T-helper 2 cell treated with Interferon-gamma antibody and Interleukin-4, amounts not matched to agents 5 μg/mL and 100 μg/mL, for 36 hours (primary cell): ENCODE results near the gene TFDP1.

ENCODE experiments used
- DNase-seq: peaks from one replicate; pipeline ENCODE4 v3.0.0; 2021; ENCODE audit warnings: low spot score
- H3K27ac Mint-ChIP-seq: one replicate; pipeline ENCODE4 v1.8.0; 2021; ENCODE audit warnings: mild to moderate bottlenecking, mixed read lengths
- H3K27me3 Mint-ChIP-seq: one replicate; pipeline ENCODE4 v1.8.0; 2021; ENCODE audit warnings: low read depth, mixed read lengths
- H3K36me3 Mint-ChIP-seq: one replicate; pipeline ENCODE4 v1.8.0; 2021; ENCODE audit warnings: low read depth, mixed read lengths
- H3K4me1 Mint-ChIP-seq: one replicate; pipeline ENCODE4 v1.8.0; 2021; ENCODE audit warnings: low read depth, mixed read lengths
- H3K4me3 Mint-ChIP-seq: one replicate; pipeline ENCODE4 v1.8.0; 2022; ENCODE audit warnings: mild to moderate bottlenecking, moderate library complexity, mixed read lengths
- H3K9me3 Mint-ChIP-seq: one replicate; pipeline ENCODE4 v1.8.0; 2021; ENCODE audit warnings: mixed read lengths

The TFDP1 gene

DNA sequence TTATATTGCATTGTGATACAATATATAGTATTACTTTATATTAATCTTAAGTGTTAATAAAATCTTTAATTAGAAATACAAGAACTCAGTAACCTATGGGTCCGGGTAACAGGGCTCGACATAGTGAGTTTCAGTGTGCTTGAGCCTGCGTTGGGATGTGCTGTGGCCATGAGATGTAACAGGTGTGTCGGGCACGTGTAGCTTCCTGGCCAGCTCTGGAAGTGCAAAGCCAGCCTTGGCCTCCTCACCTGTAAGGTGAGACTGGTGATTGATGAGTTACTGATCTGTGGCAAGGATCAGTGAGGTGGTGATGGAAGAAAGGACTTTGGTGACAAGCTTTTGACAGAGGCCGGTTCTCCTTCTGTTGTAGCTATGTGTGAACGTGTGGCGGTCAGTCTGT lies 54.3 kb downstream of the TFDP1 start:
- DNase-seq, result no peak
- H3K4me1 Mint-ChIP-seq, result peaks cover 4% of the 10 kb centered on the region
- no peak overlapping the region for H3K4me3 Mint-ChIP-seq
- peaks cover 67% of the 10 kb centered on the region for H3K36me3 Mint-ChIP-seq
- no peaks in the 10 kb centered on the region for H3K9me3 Mint-ChIP-seq
- no peak overlapping the region for H3K27ac Mint-ChIP-seq
- H3K27me3 Mint-ChIP-seq, result no peaks in the 10 kb centered on the region

DNA sequence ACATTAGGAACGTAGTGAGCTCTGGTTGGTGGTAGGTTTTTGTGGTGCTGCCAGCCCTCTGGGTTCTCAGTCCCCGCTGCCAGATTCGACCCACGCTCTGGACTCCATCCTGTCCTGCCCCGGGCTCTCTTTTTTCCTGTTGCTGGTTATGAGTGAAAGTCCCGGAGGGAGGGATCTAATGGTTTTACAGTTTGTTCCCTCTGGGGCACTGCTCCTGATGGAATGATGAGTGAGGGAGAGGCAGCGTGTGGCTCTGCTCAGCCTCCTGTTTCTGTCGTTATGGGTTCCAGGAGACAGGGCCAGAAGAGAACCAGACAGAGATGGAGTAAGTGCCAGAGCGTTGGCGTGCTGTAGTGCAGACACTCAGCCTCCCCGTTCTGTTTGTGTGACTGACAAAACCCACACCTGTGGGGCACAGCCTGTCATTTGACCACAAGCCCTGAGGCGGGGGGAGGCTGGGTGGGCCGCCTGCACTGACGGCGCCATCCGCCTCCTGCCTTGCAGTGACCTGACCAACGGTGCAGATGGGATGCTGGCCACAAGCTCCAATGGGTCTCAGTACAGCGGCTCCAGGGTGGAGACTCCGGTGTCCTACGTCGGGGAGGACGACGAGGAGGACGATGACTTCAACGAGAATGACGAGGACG lies 55.2 kb downstream of the TFDP1 start:
- H3K36me3 Mint-ChIP-seq, result peaks cover 58% of the 10 kb centered on the region
- no peaks in the 10 kb centered on the region for H3K9me3 Mint-ChIP-seq
- no peak for DNase-seq
- H3K4me1 Mint-ChIP-seq, result no peaks in the 10 kb centered on the region
- no peak overlapping the region for H3K4me3 Mint-ChIP-seq
- no peaks in the 10 kb centered on the region for H3K27me3 Mint-ChIP-seq
- no peak overlapping the region for H3K27ac Mint-ChIP-seq

DNA sequence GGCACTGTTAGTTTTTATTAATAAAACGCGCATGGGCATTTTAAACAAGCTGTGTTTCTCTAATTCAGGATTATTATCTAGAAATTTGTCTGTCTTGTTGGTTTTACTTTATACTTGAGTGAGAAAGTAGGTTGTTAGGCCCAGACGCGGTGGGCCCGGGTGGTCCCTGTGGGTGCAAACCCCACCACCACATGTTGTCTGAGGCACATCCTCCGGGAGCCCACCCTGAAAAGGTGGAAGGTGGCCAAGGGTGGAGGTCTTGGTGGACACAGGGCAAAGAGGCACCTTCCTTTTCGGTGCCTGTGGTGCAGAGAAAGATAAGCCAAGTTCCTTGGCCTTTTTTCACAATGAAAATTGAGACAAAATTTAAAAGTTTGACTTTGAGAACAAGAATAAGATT lies 56.9 kb downstream of the TFDP1 start:
- Mint-ChIP-seq H3K36me3 (peaks cover 49% of the 10 kb centered on the region), H3K27ac (no peak overlapping the region), H3K9me3 (no peaks in the 10 kb centered on the region)

DNA sequence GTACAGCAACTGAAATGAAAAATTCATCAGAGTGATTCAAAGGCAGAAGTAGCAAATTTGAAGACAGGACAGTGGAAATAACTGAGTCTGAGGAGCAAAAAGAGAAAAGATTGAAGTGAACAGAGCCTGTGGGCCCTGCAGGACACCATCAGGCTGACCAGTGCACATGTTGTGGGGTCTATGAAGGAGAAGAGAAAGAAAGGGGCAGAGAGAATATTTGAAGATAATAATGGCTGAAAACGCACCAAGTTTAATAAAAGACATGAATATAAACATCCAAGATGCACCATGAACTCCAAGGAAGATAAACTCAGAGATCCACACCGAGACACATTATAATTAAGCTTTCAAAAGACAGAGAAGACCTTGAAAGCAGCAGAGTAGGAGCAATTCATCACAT lies 58.0 kb downstream of the TFDP1 start:
- Mint-ChIP-seq H3K9me3 (no peaks in the 10 kb centered on the region), H3K4me3 (no peak overlapping the region), H3K27ac (no peak overlapping the region), H3K36me3 (peaks cover 42% of the 10 kb centered on the region), H3K4me1 (peaks cover 9% of the 10 kb centered on the region), H3K27me3 (no peaks in the 10 kb centered on the region)
- no peak for DNase-seq

More for the DNA sequence above, 56.9 kb downstream of the TFDP1 start:
- H3K27me3 Mint-ChIP-seq, result no peaks in the 10 kb centered on the region
- H3K4me3 Mint-ChIP-seq, result no peak overlapping the region
- peaks cover 6% of the 10 kb centered on the region for H3K4me1 Mint-ChIP-seq
- no peak for DNase-seq

DNA sequence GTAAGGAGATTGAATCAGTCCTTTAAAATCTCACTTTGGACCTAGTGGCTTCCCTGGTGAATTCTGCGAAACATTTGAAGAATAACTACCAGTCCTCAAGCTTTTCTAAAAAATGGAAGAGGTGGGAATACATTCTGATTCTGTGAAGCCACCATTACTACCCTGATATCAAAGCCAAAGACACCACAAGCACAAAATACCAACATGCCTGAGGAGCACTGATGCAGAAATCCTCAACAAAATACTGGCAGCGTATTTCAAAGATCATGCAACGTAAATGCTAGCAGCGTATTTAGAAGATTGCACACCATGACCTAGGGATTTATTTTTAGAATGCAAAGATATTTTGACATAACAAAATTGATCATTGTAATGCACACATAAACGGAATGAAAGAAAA lies 59.0 kb downstream of the TFDP1 start:
- H3K27ac Mint-ChIP-seq, result no peak overlapping the region
- peaks cover 9% of the 10 kb centered on the region for H3K4me1 Mint-ChIP-seq
- no peaks in the 10 kb centered on the region for H3K9me3 Mint-ChIP-seq
- no peak overlapping the region for H3K4me3 Mint-ChIP-seq
- DNase-seq, result no peak
- peaks cover 34% of the 10 kb centered on the region for H3K36me3 Mint-ChIP-seq
- no peaks in the 10 kb centered on the region for H3K27me3 Mint-ChIP-seq

DNA sequence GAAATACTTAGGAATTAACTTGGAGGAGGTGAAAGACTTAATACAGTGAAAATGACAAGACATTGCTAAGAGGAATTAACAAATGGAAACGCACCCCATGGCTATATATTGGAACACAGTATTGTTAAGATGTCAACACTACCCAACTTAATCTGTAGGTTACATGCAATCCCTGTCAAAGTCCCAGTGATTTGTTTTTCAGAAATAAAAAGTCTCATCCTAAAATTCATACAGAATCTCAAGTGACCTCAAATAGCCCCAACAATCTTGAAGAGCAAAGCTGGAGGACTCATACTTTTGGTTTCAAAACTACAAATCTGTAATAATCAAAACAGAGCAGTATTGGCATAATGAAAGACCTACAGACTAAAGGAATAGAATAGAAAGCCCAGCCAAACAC lies 60.2 kb downstream of the TFDP1 start:
- no peaks in the 10 kb centered on the region for H3K9me3 Mint-ChIP-seq
- DNase-seq, result no peak
- H3K4me3 Mint-ChIP-seq, result no peak overlapping the region
- peaks cover 27% of the 10 kb centered on the region for H3K36me3 Mint-ChIP-seq
- H3K4me1 Mint-ChIP-seq, result peaks cover 9% of the 10 kb centered on the region
- no peak overlapping the region for H3K27ac Mint-ChIP-seq
- no peaks in the 10 kb centered on the region for H3K27me3 Mint-ChIP-seq

DNA sequence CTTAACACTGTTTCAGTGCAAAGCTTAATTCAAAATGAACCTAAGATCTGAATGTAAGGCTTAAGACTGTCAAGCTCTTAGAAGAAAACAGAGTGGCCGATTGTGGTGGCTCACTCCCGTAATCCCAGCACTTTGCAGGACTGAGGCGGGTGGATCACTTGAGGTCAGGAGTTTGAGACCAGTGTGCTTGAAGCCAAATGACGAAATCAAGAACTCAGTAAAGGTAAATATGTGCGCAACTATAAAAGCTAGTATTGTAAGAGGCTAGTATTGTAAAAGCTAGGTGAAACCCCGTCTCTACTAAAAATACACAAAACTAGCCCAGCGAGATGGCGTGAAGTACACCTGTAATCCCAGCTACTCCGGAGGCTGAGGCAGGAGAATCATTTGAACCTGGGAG lies 60.8 kb downstream of the TFDP1 start:
- H3K4me1 Mint-ChIP-seq, result peaks cover 9% of the 10 kb centered on the region
- peaks cover 22% of the 10 kb centered on the region for H3K36me3 Mint-ChIP-seq
- H3K9me3 Mint-ChIP-seq, result no peaks in the 10 kb centered on the region
- no peak for DNase-seq
- H3K27ac Mint-ChIP-seq, result no peak overlapping the region
- no peaks in the 10 kb centered on the region for H3K27me3 Mint-ChIP-seq
- no peak overlapping the region for H3K4me3 Mint-ChIP-seq

DNA sequence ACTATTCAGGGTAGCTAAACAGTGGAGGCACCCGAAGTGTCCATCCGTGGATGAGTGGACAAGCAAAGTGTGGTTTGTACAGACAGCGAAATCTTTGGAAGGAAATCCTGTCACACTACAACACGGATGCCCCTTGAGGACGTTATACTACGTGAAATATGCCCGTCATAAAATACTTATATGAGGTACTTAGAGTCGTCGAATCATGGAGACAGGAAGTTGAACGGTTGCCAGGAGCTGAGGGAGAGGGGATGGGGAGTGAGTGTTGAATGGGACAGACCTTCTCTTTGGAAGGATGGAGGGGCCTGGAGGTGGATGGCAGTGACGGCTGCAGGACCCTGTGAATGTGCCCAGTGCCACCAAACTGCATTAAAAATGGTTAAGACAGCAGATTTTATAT lies 61.8 kb downstream of the TFDP1 start:
- H3K4me3 Mint-ChIP-seq, result no peak overlapping the region

DNA sequence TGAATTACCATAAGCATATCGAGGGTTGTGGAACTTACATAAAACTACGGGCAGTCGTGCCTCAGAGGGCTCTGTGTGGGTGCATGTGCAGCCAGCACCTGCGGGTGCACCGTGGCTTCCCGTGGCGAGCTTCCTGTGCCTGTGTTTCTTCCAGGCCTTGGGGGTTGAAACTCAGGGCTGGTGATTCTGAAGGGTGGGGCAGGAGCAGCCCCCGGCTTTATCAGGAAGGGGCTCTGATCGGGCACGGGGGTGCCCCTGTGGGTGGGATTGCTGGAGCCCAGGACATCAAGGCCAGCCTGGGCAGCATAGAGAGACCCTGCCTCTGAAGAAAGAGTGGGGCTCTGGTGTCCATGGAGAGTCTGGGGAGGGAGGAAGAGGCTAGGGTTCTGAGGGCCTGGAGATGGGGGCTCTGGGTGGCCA lies 62.4 kb downstream of the TFDP1 start:
- Mint-ChIP-seq H3K27ac (no peak overlapping the region), H3K4me3 (no peak overlapping the region)
- no peak for DNase-seq

More for the DNA sequence above, 61.8 kb downstream of the TFDP1 start:
- peaks cover 9% of the 10 kb centered on the region for H3K4me1 Mint-ChIP-seq
- no peak for DNase-seq
- H3K36me3 Mint-ChIP-seq, result peaks cover 14% of the 10 kb centered on the region
- H3K27ac Mint-ChIP-seq, result no peak overlapping the region
- H3K9me3 Mint-ChIP-seq, result no peaks in the 10 kb centered on the region
- H3K27me3 Mint-ChIP-seq, result no peaks in the 10 kb centered on the region

DNA sequence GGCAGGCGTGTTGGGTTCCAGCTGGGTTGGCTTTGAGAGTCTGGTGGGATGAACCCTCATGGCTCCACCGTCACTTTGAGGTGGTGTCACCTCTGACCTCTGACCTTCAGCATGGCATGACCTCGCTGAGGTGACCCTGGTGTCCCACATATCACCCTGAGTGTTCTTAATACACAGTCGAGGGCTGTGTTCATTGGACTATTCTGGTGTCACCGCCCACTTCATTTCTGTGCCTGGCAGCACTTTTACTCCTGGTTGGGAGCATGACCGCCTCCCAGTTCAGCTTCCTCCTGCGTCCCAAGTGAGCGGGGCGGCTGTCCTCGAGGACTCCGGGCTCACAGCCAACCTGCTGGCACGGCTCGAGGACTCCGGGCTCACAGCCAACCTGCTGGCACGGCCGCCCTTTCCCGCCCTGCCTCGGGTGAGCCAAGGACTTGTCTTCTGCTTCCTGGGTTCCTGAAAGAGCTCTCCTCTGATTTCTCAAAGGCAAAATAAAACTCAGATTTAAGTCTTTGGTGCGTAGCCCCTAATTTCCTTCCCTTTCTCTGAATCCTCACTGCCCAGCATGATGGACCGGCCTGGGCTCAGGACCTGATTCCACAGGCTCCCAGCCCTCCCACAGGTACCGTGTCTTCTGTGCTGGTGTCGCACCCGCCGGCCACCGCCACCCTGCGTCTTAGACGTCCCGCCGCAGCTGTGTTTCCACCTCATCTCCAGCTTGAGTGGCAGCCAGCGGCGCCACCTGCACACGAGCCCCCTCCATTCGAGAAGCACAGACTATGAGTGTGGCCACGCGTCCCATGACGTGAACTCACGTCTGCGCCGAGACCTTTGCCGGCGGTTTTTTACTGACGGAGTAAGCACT lies 63.0 kb downstream of the TFDP1 start:
- H3K9me3 Mint-ChIP-seq, result no peaks in the 10 kb centered on the region
- peaks cover 4% of the 10 kb centered on the region for H3K36me3 Mint-ChIP-seq
- H3K4me1 Mint-ChIP-seq, result peaks cover 9% of the 10 kb centered on the region
- H3K27ac Mint-ChIP-seq, result no peak overlapping the region
- no peak for DNase-seq
- no peaks in the 10 kb centered on the region for H3K27me3 Mint-ChIP-seq
- H3K4me3 Mint-ChIP-seq, result no peak overlapping the region

More for the DNA sequence above, 62.4 kb downstream of the TFDP1 start:
- no peaks in the 10 kb centered on the region for H3K27me3 Mint-ChIP-seq
- H3K9me3 Mint-ChIP-seq, result no peaks in the 10 kb centered on the region
- H3K36me3 Mint-ChIP-seq, result peaks cover 10% of the 10 kb centered on the region
- H3K4me1 Mint-ChIP-seq, result peaks cover 9% of the 10 kb centered on the region

DNA sequence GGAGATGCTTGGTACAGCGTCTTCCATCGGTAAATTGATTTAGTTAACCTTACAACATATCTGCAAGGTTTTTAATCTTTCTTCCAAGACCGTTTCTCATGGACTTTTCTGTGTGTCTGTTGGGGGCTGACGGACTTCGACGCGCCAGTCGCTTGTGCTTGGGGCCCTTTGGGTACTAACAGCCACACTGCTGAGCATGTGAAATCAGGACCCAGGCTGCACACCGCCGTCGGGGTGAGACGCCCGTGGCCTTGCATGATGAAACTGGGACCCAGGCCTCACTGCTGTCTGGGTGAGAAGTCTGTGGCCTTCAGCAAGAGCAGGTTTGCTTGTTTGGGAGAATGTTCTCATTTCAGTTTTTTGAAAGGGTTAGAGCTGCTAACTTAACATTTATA lies 63.7 kb downstream of the TFDP1 start:
- Mint-ChIP-seq H3K36me3 (no peaks in the 10 kb centered on the region), H3K27me3 (no peaks in the 10 kb centered on the region)

DNA sequence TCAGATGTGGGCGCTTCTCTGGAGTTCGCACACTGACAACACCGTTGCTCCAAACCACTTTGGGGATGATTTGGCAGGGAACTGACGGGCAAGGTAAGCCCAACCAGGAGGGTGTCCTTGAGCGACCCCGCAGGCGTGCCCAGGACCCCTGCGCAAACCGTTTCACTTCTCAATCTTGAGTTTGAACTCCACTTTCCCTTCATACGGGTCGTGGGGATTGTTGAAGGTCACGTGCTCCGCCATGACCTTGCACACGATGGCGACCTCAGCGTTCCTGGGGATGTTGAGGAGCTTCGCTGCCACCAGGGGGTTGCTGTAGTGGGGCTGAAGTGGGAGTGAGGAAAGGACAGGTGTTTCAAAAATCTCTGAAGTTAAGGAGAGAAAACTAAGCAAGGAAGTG lies 64.7 kb downstream of the TFDP1 start:
- no peaks in the 10 kb centered on the region for H3K36me3 Mint-ChIP-seq
- no peak for DNase-seq

More for the DNA sequence above, 63.7 kb downstream of the TFDP1 start:
- Mint-ChIP-seq H3K4me1 (peaks cover 9% of the 10 kb centered on the region), H3K27ac (no peak overlapping the region), H3K4me3 (no peak overlapping the region), H3K9me3 (no peaks in the 10 kb centered on the region)
- no peak for DNase-seq

DNA sequence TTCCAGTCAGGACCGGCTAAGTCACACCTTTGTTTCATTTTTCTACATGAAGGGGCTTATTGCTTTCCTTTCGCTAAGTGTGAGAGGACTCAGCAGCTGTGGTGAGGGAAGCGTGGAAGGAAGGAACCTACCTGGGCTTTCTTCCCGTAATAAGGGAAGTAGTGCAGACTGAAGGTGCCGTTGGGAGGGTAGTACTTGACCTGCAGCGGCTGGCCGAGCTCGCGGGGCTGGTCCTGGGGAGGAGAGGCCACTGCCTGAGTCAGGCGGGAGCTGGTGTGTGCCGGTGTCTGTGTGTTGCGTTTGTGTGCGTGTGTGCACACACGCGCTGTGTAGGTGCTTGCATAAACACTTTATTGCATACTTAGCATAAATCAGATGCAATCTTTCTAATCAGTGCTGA lies 65.7 kb downstream of the TFDP1 start:
- H3K9me3 Mint-ChIP-seq, result no peaks in the 10 kb centered on the region
- DNase-seq, result no peak
- H3K4me3 Mint-ChIP-seq, result no peak overlapping the region
- H3K27me3 Mint-ChIP-seq, result no peaks in the 10 kb centered on the region
- H3K36me3 Mint-ChIP-seq, result no peaks in the 10 kb centered on the region
- H3K4me1 Mint-ChIP-seq, result peaks cover 9% of the 10 kb centered on the region
- H3K27ac Mint-ChIP-seq, result no peak overlapping the region

More for the DNA sequence above, 64.7 kb downstream of the TFDP1 start:
- Mint-ChIP-seq H3K9me3 (no peaks in the 10 kb centered on the region), H3K27ac (no peak overlapping the region), H3K27me3 (no peaks in the 10 kb centered on the region), H3K4me3 (no peak overlapping the region), H3K4me1 (peaks cover 9% of the 10 kb centered on the region)

DNA sequence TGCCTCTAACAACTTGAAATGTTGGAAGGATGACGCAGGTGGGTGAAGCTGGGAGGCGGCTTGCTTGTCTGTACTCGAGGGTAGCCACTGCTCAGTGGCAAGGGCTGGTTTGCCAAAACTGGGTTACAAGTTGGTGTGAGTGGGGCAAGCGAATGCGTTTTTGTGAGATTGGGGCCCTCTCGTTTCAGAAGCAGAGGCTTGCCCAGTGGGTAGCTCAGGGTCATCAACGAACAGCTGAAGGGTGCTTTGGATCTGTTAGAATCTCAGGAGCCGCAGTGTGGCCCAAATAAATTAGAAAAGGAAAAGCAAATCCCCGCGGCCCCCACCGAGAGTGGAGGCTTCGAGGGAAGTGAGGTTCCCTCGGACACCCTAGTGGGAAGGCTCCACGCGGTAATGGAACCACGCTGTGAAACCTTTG lies 66.2 kb downstream of the TFDP1 start:
- H3K9me3 Mint-ChIP-seq, result no peaks in the 10 kb centered on the region
- no peaks in the 10 kb centered on the region for H3K36me3 Mint-ChIP-seq
- H3K4me1 Mint-ChIP-seq, result peaks cover 9% of the 10 kb centered on the region
- no peaks in the 10 kb centered on the region for H3K27me3 Mint-ChIP-seq
- no peak for DNase-seq
- H3K4me3 Mint-ChIP-seq, result no peak overlapping the region
- no peak overlapping the region for H3K27ac Mint-ChIP-seq
